A549 (cell line): Measurements from ENCODE around the gene APOD.

Experiments
- CBX2 ChIP-seq: fragments of 200-600 bp; sonication (generic); IDR thresholded peaks from 2 replicates; pipeline ENCODE4 v1.6.1; 2016; ENCODE audit warnings: low read depth, mild to moderate bottlenecking, borderline replicate concordance
- POLR2A ChIP-seq: IDR thresholded peaks from 2 replicates; pipeline ENCODE4 v1.6.1; 2012; ENCODE audit warnings: mild to moderate bottlenecking, low read length
- RAD21 ChIP-seq, 2 experiments: fragments of >200 bp in 1 of 2; sonication (Bioruptor Twin) in 1 of 2; formaldehyde crosslinking in 1 of 2; IDR thresholded peaks in 1 of 2; conservative IDR thresholded peaks in 1 of 2; 2 replicates in 1 of 2; 3 replicates in 1 of 2; pipeline ENCODE4 v1.6.1; 2012 to 2018; ENCODE audit warnings: inconsistent platforms in 1 of 2
- TF ChIP-seq, protein P1 (sequence below): fragments of >200 bp; sonication (Bioruptor Twin); formaldehyde crosslinking; IDR thresholded peaks from 3 replicates; pipeline ENCODE4 v1.5.1; 2016
- TF ChIP-seq, protein P2 (sequence below): fragments of 200-600 bp; sonication (generic); IDR thresholded peaks from 2 replicates; pipeline ENCODE4 v1.6.1; 2016; ENCODE audit warnings: antibody characterized with exemption, mild to moderate bottlenecking, moderate library complexity

DNA sequence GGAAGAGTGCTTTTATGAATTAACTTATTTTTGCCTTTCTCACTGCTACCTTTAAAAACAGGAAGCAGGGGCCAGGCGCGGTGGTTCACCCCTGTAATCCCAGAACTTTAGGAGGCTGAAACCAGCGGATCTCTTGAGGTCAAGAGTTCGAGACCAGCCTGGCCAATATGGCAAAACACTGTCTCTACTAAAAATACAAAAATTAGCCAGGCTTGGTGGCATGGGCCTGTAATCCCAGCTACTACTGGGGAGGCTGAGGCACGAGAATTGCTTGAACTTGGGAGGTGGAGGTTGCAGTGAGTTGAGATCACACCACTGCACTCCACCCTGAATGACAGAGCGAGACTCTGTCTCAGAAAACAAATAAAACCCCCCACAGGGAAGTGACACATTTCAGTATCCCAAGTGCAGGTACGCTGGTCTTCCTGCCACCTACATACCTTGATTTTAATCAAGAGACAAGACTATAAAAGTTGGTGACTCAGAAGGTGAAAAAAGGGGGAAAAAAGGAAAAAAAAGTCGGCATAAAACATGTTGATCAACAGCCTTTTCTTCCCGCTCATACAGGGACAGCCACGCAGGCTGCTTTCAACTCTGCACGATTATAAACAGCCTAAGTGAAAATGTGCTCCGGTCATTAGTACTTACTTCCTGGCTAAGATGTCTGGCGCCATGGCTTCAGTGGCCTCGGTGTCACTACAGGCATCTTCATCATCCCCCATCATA, 59.4 kb downstream of the APOD start:
- TF ChIP-seq CBX2 (no peak), POLR2A (no peak), RAD21 (conservative IDR thresholded peaks at IDR 0.05 in 1 of 2, IDR thresholded peaks at IDR 0.05 in 1 of 2) (no peak)
- TF ChIP-seq, protein P1, sequence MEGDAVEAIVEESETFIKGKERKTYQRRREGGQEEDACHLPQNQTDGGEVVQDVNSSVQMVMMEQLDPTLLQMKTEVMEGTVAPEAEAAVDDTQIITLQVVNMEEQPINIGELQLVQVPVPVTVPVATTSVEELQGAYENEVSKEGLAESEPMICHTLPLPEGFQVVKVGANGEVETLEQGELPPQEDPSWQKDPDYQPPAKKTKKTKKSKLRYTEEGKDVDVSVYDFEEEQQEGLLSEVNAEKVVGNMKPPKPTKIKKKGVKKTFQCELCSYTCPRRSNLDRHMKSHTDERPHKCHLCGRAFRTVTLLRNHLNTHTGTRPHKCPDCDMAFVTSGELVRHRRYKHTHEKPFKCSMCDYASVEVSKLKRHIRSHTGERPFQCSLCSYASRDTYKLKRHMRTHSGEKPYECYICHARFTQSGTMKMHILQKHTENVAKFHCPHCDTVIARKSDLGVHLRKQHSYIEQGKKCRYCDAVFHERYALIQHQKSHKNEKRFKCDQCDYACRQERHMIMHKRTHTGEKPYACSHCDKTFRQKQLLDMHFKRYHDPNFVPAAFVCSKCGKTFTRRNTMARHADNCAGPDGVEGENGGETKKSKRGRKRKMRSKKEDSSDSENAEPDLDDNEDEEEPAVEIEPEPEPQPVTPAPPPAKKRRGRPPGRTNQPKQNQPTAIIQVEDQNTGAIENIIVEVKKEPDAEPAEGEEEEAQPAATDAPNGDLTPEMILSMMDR = no peak
- TF ChIP-seq, protein P2, sequence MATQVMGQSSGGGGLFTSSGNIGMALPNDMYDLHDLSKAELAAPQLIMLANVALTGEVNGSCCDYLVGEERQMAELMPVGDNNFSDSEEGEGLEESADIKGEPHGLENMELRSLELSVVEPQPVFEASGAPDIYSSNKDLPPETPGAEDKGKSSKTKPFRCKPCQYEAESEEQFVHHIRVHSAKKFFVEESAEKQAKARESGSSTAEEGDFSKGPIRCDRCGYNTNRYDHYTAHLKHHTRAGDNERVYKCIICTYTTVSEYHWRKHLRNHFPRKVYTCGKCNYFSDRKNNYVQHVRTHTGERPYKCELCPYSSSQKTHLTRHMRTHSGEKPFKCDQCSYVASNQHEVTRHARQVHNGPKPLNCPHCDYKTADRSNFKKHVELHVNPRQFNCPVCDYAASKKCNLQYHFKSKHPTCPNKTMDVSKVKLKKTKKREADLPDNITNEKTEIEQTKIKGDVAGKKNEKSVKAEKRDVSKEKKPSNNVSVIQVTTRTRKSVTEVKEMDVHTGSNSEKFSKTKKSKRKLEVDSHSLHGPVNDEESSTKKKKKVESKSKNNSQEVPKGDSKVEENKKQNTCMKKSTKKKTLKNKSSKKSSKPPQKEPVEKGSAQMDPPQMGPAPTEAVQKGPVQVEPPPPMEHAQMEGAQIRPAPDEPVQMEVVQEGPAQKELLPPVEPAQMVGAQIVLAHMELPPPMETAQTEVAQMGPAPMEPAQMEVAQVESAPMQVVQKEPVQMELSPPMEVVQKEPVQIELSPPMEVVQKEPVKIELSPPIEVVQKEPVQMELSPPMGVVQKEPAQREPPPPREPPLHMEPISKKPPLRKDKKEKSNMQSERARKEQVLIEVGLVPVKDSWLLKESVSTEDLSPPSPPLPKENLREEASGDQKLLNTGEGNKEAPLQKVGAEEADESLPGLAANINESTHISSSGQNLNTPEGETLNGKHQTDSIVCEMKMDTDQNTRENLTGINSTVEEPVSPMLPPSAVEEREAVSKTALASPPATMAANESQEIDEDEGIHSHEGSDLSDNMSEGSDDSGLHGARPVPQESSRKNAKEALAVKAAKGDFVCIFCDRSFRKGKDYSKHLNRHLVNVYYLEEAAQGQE = no peak
